PC-9 (cell line): ENCODE data around the gene SPACA7.
"Not testable (repeated sequence)": the region's sequence is repeated elsewhere in the genome, so short reads cannot be mapped to it uniquely, and the experiment has no call there.

Source experiments
- EZH2 ChIP-seq: fragments of 200-600 bp; sonication (generic); IDR thresholded peaks from 2 replicates; pipeline ENCODE4 v1.8.0; 2017; ENCODE audit warnings: antibody characterized with exemption, low read depth
- TF ChIP-seq, protein P1 (sequence below): fragments of 200-600 bp; sonication (generic); conservative IDR thresholded peaks from 2 replicates; pipeline ENCODE4 v1.6.1; 2017; ENCODE audit warnings: mixed run types, antibody characterized with exemption, mild to moderate bottlenecking, moderate library complexity

DNA sequence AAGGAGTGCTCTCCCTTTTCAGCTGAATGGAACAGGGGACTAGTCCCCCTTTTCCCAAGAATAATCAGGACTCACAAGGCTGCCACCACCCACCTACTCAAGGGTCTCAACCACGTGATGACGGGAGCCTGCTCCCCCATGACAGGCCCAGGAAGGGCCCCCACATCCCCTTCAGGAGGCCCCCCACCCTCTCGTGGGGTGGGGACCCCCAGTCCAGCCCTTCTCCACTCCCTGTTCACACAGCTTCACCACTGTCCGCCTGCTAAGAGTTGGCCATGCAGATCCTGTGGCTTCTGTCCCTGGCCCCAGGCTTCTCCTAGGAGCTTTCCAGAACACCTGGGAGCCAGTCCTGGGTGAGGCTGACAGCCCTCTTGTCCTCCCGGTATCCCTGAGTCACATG is 56.6 kb downstream of the SPACA7 start:
- TF ChIP-seq, protein P1, sequence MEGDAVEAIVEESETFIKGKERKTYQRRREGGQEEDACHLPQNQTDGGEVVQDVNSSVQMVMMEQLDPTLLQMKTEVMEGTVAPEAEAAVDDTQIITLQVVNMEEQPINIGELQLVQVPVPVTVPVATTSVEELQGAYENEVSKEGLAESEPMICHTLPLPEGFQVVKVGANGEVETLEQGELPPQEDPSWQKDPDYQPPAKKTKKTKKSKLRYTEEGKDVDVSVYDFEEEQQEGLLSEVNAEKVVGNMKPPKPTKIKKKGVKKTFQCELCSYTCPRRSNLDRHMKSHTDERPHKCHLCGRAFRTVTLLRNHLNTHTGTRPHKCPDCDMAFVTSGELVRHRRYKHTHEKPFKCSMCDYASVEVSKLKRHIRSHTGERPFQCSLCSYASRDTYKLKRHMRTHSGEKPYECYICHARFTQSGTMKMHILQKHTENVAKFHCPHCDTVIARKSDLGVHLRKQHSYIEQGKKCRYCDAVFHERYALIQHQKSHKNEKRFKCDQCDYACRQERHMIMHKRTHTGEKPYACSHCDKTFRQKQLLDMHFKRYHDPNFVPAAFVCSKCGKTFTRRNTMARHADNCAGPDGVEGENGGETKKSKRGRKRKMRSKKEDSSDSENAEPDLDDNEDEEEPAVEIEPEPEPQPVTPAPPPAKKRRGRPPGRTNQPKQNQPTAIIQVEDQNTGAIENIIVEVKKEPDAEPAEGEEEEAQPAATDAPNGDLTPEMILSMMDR: not testable (repeated sequence)
- not testable (repeated sequence) for TF ChIP-seq EZH2
